Measurements from ENCODE around the gene SLC12A3. TPM values are rescaled to one million over a fixed set of nuclear protein-coding genes. Genes with fewer than 3 reads are reported as not detected.

Gene SLC12A3
- total RNA-seq, 3 donors from 2014 or later (not counting 1 experiment from before 2014, with no cell fraction given): not detected

DNA sequence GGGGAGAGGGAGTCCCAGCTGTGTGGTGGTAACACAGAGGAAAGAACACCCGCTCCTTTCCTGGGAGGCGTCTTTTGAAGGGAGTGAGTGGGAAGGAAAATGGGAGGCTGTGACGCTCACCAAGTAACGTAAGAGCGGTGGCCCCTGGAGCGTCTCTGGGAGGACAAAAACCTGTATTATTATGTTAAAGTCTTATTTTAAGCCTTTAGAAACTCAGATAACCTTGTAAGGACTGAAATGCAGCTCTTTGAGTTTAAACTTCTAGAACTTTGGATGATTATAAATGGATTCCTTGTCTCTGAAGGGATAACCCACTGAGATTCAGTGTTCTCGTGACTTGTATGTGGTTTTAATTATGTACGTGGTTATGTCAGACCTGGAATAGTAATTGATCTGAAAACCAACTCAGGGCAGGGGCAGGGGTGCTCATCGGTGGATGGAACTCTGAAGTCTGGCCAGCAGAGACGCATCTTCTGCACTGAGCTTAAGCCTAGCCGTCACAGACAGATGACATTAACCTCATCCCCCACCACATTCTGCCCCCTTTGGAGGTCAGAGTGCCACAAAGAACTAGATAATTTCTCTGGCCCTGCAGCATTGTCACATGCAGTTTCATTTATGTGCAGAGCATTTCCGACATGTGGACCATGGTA lies 41.8 kb upstream of the SLC12A3 start:
- Histone ChIP-seq H3K4me3 (ENCODE audit: low read length) (no peak overlapping the region), H3K27me3 (ENCODE audit: control insufficient read depth, insufficient read depth, low read length) (no peaks in the 10 kb centered on the region), H3K36me3 (ENCODE audit: control insufficient read depth, insufficient read depth, low read length) (peaks cover 42% of the 10 kb centered on the region), H3K9me3 (ENCODE audit: control insufficient read depth, insufficient read depth, low read length) (no peaks in the 10 kb centered on the region), H3K4me1 (ENCODE audit: control insufficient read depth, insufficient read depth, low read length) (no peaks in the 10 kb centered on the region), H3K27ac (ENCODE audit: low read length) (no peak overlapping the region)
- H3K36me3 Mint-ChIP-seq: no peaks in the 10 kb centered on the region
- intact Hi-C loops (cut with micrococcal nuclease): no loop called here
- no peak overlapping the region for H3K27ac Mint-ChIP-seq
- DNase-seq: no peak
- TF ChIP-seq, protein P1, sequence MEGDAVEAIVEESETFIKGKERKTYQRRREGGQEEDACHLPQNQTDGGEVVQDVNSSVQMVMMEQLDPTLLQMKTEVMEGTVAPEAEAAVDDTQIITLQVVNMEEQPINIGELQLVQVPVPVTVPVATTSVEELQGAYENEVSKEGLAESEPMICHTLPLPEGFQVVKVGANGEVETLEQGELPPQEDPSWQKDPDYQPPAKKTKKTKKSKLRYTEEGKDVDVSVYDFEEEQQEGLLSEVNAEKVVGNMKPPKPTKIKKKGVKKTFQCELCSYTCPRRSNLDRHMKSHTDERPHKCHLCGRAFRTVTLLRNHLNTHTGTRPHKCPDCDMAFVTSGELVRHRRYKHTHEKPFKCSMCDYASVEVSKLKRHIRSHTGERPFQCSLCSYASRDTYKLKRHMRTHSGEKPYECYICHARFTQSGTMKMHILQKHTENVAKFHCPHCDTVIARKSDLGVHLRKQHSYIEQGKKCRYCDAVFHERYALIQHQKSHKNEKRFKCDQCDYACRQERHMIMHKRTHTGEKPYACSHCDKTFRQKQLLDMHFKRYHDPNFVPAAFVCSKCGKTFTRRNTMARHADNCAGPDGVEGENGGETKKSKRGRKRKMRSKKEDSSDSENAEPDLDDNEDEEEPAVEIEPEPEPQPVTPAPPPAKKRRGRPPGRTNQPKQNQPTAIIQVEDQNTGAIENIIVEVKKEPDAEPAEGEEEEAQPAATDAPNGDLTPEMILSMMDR (IDR thresholded peaks at IDR 0.05): no peak
- H3K9me3 Mint-ChIP-seq: no peaks in the 10 kb centered on the region
- no peak for ATAC-seq
- WGBS (ENCODE audit: insufficient coverage): 97% methylated on average over 12 of the region's 12 CpGs
- no peaks in the 10 kb centered on the region for H3K27me3 Mint-ChIP-seq (ENCODE audit: low read depth in 2 of 2)
- no peak overlapping the region for H3K4me3 Mint-ChIP-seq
- no peaks in the 10 kb centered on the region for H3K4me1 Mint-ChIP-seq

DNA sequence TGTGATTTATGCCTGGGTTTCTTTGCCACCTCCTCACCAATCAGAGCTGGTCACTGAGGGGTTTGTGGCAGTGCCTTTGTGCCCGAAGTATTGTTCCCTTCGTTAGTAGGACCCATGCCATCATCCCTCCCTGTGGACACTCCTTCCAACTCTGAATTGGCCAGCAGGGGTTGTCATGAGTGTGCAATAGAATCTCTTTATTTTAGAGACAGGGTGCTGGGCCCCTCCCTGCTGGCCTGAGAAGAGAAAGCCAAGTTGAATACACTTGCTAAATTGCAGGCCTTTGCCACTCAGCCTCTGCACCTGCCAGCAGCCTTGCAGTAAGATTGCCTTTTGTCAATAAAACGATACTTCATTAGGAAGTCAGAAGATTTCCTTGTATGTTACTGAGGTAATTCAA lies 40.7 kb upstream of the SLC12A3 start:
- WGBS (ENCODE audit: insufficient coverage): 97% methylated on average over 3 of the region's 3 CpGs
- H3K27me3 Mint-ChIP-seq (ENCODE audit: low read depth in 2 of 2): no peaks in the 10 kb centered on the region
- Histone ChIP-seq H3K27ac (ENCODE audit: low read length) (no peak overlapping the region), H3K36me3 (ENCODE audit: control insufficient read depth, insufficient read depth, low read length) (peaks cover 41% of the 10 kb centered on the region), H3K27me3 (ENCODE audit: control insufficient read depth, insufficient read depth, low read length) (no peaks in the 10 kb centered on the region), H3K4me3 (ENCODE audit: low read length) (no peak overlapping the region), H3K4me1 (ENCODE audit: control insufficient read depth, insufficient read depth, low read length) (no peaks in the 10 kb centered on the region), H3K9me3 (ENCODE audit: control insufficient read depth, insufficient read depth, low read length) (no peaks in the 10 kb centered on the region)
- H3K9me3 Mint-ChIP-seq: no peaks in the 10 kb centered on the region
- intact Hi-C loops (cut with micrococcal nuclease): no loop called here
- no peak for ATAC-seq
- no peaks in the 10 kb centered on the region for H3K36me3 Mint-ChIP-seq
- H3K4me3 Mint-ChIP-seq: no peak overlapping the region
- H3K4me1 Mint-ChIP-seq: no peaks in the 10 kb centered on the region
- TF ChIP-seq, protein P1 (IDR thresholded peaks at IDR 0.05): no peak
- DNase-seq: no peak
- H3K27ac Mint-ChIP-seq: no peak overlapping the region

DNA sequence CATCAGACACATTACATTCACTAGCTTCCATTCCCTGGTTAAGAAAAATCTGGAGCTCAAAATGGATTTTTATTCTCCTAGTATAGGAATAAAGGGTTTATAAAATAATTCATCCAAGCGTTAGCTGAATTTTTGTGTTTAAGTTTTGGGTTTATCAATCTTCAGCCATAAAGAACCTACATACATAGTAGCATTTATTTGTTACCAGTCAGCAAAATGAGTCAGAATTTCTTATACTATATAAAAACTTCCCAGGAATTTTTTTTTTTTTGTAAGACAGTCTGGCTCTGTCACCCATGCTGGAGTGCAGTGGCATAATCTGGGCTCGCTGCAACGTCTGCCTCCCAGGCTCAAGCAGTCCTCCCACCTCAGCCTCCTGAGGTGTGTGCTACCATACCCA lies 40.2 kb upstream of the SLC12A3 start:
- WGBS (ENCODE audit: insufficient coverage): 100% methylated on average over 2 of the region's 3 CpGs
- DNase-seq (no peak), ATAC-seq (no peak)
- TF ChIP-seq, protein P1 (IDR thresholded peaks at IDR 0.05): no peak
- no peaks in the 10 kb centered on the region for H3K27me3 ChIP-seq (ENCODE audit: control insufficient read depth, insufficient read depth, low read length)
- intact Hi-C loops (cut with micrococcal nuclease): no loop called here
- no peaks in the 10 kb centered on the region for H3K9me3 ChIP-seq (ENCODE audit: control insufficient read depth, insufficient read depth, low read length)
- Mint-ChIP-seq H3K36me3 (no peaks in the 10 kb centered on the region), H3K27me3 (ENCODE audit: low read depth in 2 of 2) (no peaks in the 10 kb centered on the region), H3K4me1 (no peaks in the 10 kb centered on the region), H3K4me3 (no peak overlapping the region), H3K27ac (no peak overlapping the region), H3K9me3 (no peaks in the 10 kb centered on the region)
- H3K4me3 ChIP-seq (ENCODE audit: low read length): no peak overlapping the region
- H3K27ac ChIP-seq (ENCODE audit: low read length): no peak overlapping the region
- H3K4me1 ChIP-seq (ENCODE audit: control insufficient read depth, insufficient read depth, low read length): no peaks in the 10 kb centered on the region
- peaks cover 41% of the 10 kb centered on the region for H3K36me3 ChIP-seq (ENCODE audit: control insufficient read depth, insufficient read depth, low read length)

DNA sequence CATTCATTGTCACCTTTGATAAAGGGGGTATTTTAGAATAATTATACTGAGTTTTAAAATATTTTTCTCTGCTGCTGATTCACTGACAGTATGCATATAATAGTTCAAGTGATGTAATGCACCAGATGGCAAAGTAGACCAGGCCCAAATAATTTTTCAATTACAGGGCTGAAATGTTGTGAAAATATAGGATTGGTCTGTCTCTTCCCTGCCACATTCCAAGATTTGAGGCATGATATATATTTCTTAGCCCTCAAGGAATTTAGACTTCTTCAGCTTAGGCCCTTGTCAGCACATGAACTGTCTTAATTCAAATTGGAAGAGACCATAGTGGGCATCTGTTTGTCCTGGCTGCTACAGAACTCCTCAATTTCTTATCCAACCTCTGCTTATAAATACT lies 39.2 kb upstream of the SLC12A3 start:
- no peaks in the 10 kb centered on the region for H3K36me3 Mint-ChIP-seq
- no peaks in the 10 kb centered on the region for H3K4me1 Mint-ChIP-seq
- H3K4me3 Mint-ChIP-seq: no peak overlapping the region
- H3K27ac ChIP-seq (ENCODE audit: low read length): no peak overlapping the region
- H3K36me3 ChIP-seq (ENCODE audit: control insufficient read depth, insufficient read depth, low read length): peaks cover 41% of the 10 kb centered on the region
- no peaks in the 10 kb centered on the region for H3K9me3 Mint-ChIP-seq
- DNase-seq (no peak), ATAC-seq (no peak)
- H3K27ac Mint-ChIP-seq: no peak overlapping the region
- TF ChIP-seq, protein P1 (IDR thresholded peaks at IDR 0.05): no peak
- no peaks in the 10 kb centered on the region for H3K27me3 ChIP-seq (ENCODE audit: control insufficient read depth, insufficient read depth, low read length)
- no peaks in the 10 kb centered on the region for H3K27me3 Mint-ChIP-seq (ENCODE audit: low read depth in 2 of 2)
- no peak overlapping the region for H3K4me3 ChIP-seq (ENCODE audit: low read length)
- no peaks in the 10 kb centered on the region for H3K4me1 ChIP-seq (ENCODE audit: control insufficient read depth, insufficient read depth, low read length)
- H3K9me3 ChIP-seq (ENCODE audit: control insufficient read depth, insufficient read depth, low read length): no peaks in the 10 kb centered on the region
- intact Hi-C loops (cut with micrococcal nuclease): no loop called here

Data from natural killer cell (primary cell).